Glomerular visceral epithelial cell (primary cell): ENCODE data around the gene RASGEF1C.
A peak's percentile ranks its signal among the peaks of the same experiment; 100 is the strongest.

Experiments
- DNase-seq: peaks from one replicate; pipeline ENCODE4 v3.0.0-alpha.2; 2016; ENCODE audit errors: extremely low spot score

Gene RASGEF1C

DNA sequence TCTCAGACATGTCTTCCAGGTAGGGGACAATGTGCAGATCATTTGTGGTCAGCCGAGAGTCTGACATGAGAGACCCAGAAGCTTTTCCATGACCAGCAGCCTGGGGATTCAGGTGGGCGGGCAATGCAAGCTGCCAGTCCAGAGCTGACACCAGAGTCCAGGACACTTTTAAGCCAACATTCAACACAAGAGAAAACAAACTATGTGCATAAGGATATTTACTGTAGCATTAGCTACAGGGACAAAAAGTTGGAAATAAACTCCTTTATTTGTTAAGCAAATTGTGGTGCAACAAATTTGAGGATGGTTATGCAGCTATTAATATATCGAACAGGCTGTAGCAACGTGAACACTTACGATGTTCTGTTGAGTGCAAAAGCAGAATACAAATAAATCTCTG lies 127.5 kb downstream of the RASGEF1C start:
- DNase-seq = no peak

DNA sequence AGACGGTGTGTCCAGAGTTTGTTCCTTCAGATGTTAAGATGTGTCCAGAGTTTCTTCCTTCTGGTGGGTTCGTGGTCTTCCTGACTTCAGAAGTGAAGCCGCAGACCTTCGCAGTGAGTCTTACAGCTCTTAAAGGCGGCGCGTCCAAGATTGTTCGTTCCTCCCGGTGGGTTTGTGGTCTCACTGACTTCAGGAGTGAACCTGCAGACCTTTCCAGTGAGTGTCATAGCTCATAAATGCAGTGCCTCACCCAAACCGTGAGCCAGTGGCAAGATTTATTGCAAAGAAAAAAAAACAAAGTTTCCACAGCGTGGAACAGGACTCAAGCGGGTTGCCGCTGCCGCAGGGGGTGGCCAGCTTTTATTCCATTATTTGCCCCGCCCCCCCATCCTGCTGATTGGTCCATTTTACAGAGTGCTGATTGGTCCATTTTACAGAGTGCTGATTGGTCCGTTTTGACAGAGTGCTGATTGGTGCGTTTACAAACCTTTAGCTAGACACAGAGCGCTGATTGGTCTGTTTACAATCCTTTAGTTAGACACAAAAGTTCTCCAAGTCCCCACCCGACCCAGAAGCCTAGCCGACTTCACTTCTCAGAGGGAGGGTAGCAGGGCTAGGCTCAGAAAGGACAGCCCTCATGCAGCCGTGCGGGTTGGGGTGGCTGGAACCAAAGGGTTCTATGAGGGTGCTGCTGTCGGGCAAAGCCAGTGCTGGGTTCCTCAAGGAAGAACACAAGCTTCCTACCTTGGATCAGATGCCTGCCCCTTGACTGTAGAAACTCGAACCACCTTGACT lies 128.3 kb downstream of the RASGEF1C start:
- no peak for DNase-seq

GRCh38 chr5:180079702-180080466 lies 129.1 kb downstream of the RASGEF1C start:
- DNase-seq = no peak

GRCh38 chr5:180078348-180078747 lies 130.7 kb downstream of the RASGEF1C start:
- DNase-seq = no peak

- no peak for DNase-seq
Measured at GRCh38 chr5:180077594-180078284, 131.3 kb downstream of the RASGEF1C start.

DNA sequence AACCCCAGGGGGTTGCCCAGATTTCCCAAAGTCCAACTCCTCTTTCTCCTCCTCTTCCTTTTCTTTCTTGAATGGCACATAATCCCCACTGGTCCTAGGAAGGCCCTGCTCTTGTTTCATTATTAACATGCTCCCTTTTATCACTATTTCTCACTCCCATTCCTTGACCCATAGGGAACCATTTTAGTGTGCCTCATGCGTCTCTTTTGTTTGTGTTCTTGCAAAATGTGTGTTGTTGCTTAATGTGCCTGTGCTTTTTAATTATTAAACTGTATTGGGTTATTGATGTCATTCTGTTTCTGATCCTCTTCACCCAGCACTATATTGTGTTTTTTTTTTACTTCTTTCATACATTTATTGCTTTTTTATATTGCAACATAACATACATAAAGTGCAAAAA lies 133.3 kb downstream of the RASGEF1C start:
- DNase-seq = no peak

DNA sequence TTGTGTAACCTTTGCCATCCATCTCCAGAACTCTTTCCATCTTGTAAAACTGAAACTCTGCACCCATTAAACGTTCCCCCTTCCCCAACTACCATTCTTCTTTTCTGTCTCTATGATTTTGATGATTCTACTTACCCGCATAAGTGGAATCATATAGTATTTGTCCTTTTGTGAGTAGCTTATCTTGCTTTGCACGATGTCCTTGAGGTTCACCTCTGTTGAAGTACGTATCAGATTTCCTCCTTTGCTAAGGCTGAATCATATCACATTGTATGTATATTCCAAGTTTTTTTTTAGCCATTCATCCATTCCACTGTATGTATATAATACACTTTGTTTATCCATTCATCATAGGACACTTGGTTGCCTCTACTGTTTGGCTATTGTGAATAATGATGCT lies 134.5 kb downstream of the RASGEF1C start:
- DNase-seq = no peak

GRCh38 chr5:180072556-180072955 lies 136.5 kb downstream of the RASGEF1C start:
- no peak for DNase-seq

- no peak for DNase-seq
Measured at GRCh38 chr5:180072256-180072548, 136.8 kb downstream of the RASGEF1C start.

DNA sequence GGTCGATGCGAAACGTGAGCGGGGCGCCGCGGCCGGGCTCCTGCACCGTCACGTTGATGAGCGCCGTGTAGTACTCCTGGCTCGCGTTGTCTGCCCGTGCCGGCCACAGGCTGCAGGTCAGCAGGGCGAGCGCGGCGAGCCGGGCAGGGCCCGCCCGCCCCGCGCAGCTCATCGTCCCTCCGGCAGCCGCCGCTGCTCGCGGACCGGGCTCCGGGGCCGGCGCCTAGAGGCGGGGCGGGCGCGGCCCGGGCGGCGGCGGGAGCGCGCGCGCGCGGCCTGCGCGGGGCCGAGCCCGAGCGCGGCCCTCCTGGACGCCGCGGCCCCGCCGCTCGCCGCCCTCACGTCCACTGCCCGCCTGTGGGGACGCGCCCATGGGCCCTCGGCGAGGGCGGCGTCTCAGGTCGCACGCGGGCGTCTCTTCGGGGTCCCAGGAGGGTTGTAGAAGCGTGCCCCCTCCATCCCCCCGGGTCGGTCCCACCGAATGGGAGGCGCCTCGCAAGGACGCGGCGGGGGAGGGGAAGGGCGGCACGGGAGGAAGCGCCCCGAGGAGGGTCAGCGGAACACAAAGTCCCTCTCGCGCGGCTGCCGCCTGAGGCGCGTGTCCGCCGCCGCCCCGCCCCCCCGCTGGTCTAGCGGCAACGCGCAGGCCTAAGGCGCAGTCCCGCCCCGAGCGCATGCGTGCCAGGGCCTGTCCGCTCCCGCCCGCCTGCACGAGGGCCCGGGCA lies 137.3 kb downstream of the RASGEF1C start, which contains the start of gene RNF130:
RNF130 (minus strand) TSS at position 229 of the 725 bp plus-strand sequence; CDS start at position 172, 57 bp downstream.
- peak; percentile 96 for DNase-seq

- DNase-seq = peak; percentile 60
Measured at GRCh38 chr5:180070756-180071530, 138.1 kb downstream of the RASGEF1C start.

- DNase-seq = peak; percentile 5
Measured at GRCh38 chr5:180069589-180070247, 139.3 kb downstream of the RASGEF1C start.

- DNase-seq = no peak
Measured at GRCh38 chr5:180068519-180069090, 140.4 kb downstream of the RASGEF1C start.

DNA sequence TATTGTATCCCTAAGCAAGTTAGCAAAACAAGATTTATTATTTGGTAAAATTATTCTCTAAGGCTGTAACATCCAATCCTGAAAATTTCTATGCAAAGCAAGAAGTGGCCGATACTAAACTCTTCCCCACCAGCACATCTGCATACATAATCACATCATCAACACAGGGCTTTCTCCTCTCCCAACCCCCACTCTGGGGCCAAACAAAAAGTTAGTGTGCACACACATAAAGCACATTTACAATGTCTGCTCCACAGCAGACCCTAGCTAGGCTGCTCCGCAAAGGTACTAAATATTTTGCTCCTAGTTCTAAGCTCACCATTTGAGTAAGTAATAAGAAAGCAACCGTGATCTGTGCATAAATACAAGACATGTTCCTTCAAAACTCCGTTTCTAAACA lies 141.0 kb downstream of the RASGEF1C start:
- DNase-seq = no peak

- DNase-seq = no peak
Measured at GRCh38 chr5:180060192-180060591, 148.8 kb downstream of the RASGEF1C start.

DNA sequence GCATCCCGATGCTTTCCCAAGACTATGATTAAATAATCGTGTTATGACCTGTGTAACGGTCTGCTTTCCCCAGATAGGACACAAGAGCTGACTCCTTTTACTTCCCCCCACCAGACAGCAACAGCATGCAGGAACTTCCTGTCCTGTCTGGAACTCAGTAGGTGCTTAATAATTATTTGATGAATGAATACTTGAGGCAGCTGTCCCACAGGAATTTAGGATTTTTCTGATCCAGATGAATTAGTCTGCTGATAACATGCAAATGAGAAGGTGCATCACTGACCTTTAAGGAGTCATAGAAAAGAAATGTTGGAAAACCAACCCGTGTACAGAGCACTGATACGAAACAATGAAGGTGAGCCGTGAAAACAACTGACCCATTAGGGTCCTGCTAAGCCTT lies 149.7 kb downstream of the RASGEF1C start:
- DNase-seq = no peak

DNA sequence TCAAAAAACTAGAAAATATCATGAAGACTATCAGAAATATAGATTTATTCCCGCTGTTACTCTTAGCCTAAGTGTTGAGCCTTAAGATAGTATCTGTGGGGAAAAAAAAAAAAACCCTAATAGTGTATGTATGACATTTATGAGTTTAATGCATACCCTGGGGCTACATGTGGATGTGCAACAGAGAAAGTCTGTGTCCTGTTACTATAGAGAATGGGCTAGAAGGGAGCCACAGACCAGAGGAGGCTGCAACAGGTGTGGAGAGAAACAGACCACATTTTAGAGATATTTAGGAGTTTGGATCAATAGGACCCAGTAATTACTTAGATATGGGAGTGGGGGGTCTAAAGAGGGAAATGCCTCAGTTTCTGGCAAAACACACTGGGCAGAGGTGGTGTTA lies 152.9 kb downstream of the RASGEF1C start:
- no peak for DNase-seq

GRCh38 chr5:180054226-180054625 lies 154.8 kb downstream of the RASGEF1C start:
- no peak for DNase-seq

- no peak for DNase-seq
Measured at GRCh38 chr5:180053061-180053602, 155.9 kb downstream of the RASGEF1C start.
